Myocyte (in vitro differentiated cells): Measurements from ENCODE around the gene THADA. TPM values are rescaled to one million over a fixed set of nuclear protein-coding genes. Genes with fewer than 3 reads are reported as not detected.
"Not testable (repeated sequence)": the region's sequence is repeated elsewhere in the genome, so short reads cannot be mapped to it uniquely, and the experiment has no call there.

Experiments used
- DNase-seq: peaks from one replicate; pipeline ENCODE4 v3.0.0-alpha.2; 2012; ENCODE audit warnings: low read depth
- polyA plus RNA-seq: library from polyadenylated mRNA; unstranded; fragments of >200 nt; gene quantifications from one replicate; pipeline ENCODE4 v1.2.1, GENCODE V29; 2012; ENCODE audit warnings: missing spikeins
- total RNA-seq: library from RNA; depleted of rRNA; stranded (reverse); fragments of >200 nt; gene quantifications from 2 replicates; pipeline ENCODE4 v1.2.3, GENCODE V29; 2014

The THADA gene
- 16.9 and 23.2 TPM in 2 replicates for total RNA-seq
- polyA plus RNA-seq, result 16.7 TPM

- DNase-seq, result peak; percentile 99
Measured at GRCh38 chr2:43595603-43596412, at the start of gene THADA. Gene THADA (minus strand): TSS chr2:43596038. CDS start chr2:43592392, 3,646 bp downstream.

- no peak for DNase-seq
Measured at GRCh38 chr2:43643680-43644079, 47.8 kb upstream of the THADA start.

- DNase-seq, result no peak
Measured at GRCh38 chr2:43642363-43642762, 46.5 kb upstream of the THADA start.

- DNase-seq, result peak; percentile 85
Measured at GRCh38 chr2:43637030-43637803, 41.4 kb upstream of the THADA start, which contains the start of gene PLEKHH2. Gene PLEKHH2 (plus strand): TSS chr2:43637260. CDS start chr2:43644674, 7,414 bp downstream.

GRCh38 chr2:43636621-43637020, 40.8 kb upstream of the THADA start:
- no peak for DNase-seq

GRCh38 chr2:43636153-43636552, 40.3 kb upstream of the THADA start:
- not testable (repeated sequence) for DNase-seq

GRCh38 chr2:43634604-43635306, 38.9 kb upstream of the THADA start:
- peak; percentile 32 for DNase-seq

- DNase-seq, result no peak
Measured at GRCh38 chr2:43631618-43632317, 35.9 kb upstream of the THADA start.

GRCh38 chr2:43622931-43623451, 27.2 kb upstream of the THADA start:
- no peak for DNase-seq

GRCh38 chr2:43619511-43619910, 23.7 kb upstream of the THADA start:
- DNase-seq, result no peak

- DNase-seq, result no peak
Measured at GRCh38 chr2:43616967-43617680, 21.3 kb upstream of the THADA start.

- DNase-seq, result no peak
Measured at GRCh38 chr2:43612944-43613343, 17.1 kb upstream of the THADA start.

- peak; percentile 82 for DNase-seq
Measured at GRCh38 chr2:43611987-43612894, 16.4 kb upstream of the THADA start.

- no peak for DNase-seq
Measured at GRCh38 chr2:43610361-43610760, 14.5 kb upstream of the THADA start.

- DNase-seq, result peak; percentile 66
Measured at GRCh38 chr2:43609290-43609918, 13.6 kb upstream of the THADA start.

- DNase-seq, result peak; percentile 40
Measured at GRCh38 chr2:43605851-43606250, 10.0 kb upstream of the THADA start.

- DNase-seq, result peak; percentile 49
Measured at GRCh38 chr2:43605079-43605655, 9.3 kb upstream of the THADA start.

GRCh38 chr2:43604674-43605073, 8.8 kb upstream of the THADA start:
- no peak for DNase-seq
